Astrocyte (in vitro differentiated cells and primary cell): ENCODE measurements around the gene UBE3C.
"Not testable (repeated sequence)": the region's sequence is repeated elsewhere in the genome, so short reads cannot be mapped to it uniquely, and the experiment has no call there.

Source experiments
- EZH2 ChIP-seq: IDR thresholded peaks from 2 replicates; pipeline ENCODE4 v1.6.1; 2012; ENCODE audit warnings: mild to moderate bottlenecking, low read length, inconsistent platforms; ENCODE audit not compliant: insufficient read depth
- TF ChIP-seq, protein P1 (sequence below): IDR thresholded peaks from 2 replicates; pipeline ENCODE4 v1.5.1; 2011; ENCODE audit warnings: low read depth, mild to moderate bottlenecking, inconsistent platforms, low read length, moderate library complexity; ENCODE audit not compliant: insufficient read depth

DNA sequence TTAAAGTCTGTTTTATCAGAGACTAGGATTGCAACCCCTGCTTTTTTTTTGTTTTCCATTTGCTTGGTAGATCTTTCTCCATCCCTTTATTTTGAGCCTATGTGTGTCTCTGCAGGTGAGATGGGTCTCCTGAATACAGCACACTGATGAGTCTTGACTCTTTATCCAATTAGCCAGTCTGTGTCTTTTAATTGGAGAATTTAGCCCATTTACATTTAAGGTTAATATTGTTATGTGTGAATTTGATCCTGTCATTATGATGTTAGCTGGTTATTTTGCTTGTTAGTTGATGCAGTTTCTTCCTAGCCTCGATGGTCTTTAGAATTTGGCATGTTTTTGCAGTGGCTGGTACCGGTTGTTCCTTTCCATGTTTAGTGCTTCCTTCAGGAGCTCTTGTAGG lies 35.1 kb upstream of the UBE3C start:
- TF ChIP-seq, protein P1, sequence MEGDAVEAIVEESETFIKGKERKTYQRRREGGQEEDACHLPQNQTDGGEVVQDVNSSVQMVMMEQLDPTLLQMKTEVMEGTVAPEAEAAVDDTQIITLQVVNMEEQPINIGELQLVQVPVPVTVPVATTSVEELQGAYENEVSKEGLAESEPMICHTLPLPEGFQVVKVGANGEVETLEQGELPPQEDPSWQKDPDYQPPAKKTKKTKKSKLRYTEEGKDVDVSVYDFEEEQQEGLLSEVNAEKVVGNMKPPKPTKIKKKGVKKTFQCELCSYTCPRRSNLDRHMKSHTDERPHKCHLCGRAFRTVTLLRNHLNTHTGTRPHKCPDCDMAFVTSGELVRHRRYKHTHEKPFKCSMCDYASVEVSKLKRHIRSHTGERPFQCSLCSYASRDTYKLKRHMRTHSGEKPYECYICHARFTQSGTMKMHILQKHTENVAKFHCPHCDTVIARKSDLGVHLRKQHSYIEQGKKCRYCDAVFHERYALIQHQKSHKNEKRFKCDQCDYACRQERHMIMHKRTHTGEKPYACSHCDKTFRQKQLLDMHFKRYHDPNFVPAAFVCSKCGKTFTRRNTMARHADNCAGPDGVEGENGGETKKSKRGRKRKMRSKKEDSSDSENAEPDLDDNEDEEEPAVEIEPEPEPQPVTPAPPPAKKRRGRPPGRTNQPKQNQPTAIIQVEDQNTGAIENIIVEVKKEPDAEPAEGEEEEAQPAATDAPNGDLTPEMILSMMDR: not testable (repeated sequence)
- TF ChIP-seq EZH2: not testable (repeated sequence)
